Hindlimb muscle (tissue), 1 donor: ENCODE measurements around the gene GJA5. TPM values are rescaled to one million over a fixed set of nuclear protein-coding genes. Genes with fewer than 3 reads are reported as not detected.
"Not testable (repeated sequence)": the region's sequence is repeated elsewhere in the genome, so short reads cannot be mapped to it uniquely, and the experiment has no call there.

ENCODE experiments used
- DNase-seq: peaks from one replicate; pipeline ENCODE4 v3.0.0-alpha.2; 2013
- polyA plus RNA-seq: library from polyadenylated mRNA; unstranded; fragments of 120-200 nt; gene quantifications from one replicate; pipeline ENCODE4 v1.2.1, GENCODE V29; 2013; ENCODE audit not compliant: insufficient read length

The GJA5 gene
- polyA plus RNA-seq, 1 donor: 16.6 TPM

GRCh38 chr1:147762233-147763024, 2.0 kb upstream of the GJA5 start:
- no peak for DNase-seq

DNA sequence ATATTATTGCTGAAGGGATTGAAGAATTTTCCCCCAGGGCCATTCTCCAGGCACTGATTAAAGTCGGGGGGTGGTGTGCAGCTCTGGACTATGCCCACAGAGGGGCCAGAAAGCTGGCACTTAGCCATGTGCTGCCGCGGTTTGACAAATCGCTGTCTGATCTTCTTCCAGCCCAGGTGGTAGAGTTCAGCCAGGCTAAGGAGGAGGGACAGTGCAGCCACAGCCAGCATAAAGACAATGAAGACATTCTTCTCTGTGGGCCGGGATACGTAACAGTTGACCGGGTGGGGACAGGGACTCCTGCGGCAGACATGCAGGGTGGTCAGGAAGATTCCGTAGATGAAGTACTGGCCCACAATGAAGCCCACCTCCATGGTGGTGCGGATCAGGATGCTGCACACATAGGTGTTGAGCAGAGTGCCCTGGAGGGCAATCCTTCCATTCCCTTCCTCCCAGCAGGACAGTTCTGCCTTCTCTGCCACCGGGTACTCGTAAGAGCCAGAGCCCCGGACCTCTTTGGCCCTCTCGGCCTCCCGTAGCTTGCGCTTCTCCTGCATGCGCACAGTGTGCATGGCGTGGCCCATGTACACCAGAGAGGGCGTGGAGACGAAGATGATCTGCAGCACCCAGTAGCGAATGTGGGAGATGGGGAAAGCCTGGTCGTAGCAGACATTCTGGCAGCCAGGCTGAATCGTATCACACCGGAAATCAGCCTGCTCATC, 1.9 kb downstream of the GJA5 start:
- no peak for DNase-seq

DNA sequence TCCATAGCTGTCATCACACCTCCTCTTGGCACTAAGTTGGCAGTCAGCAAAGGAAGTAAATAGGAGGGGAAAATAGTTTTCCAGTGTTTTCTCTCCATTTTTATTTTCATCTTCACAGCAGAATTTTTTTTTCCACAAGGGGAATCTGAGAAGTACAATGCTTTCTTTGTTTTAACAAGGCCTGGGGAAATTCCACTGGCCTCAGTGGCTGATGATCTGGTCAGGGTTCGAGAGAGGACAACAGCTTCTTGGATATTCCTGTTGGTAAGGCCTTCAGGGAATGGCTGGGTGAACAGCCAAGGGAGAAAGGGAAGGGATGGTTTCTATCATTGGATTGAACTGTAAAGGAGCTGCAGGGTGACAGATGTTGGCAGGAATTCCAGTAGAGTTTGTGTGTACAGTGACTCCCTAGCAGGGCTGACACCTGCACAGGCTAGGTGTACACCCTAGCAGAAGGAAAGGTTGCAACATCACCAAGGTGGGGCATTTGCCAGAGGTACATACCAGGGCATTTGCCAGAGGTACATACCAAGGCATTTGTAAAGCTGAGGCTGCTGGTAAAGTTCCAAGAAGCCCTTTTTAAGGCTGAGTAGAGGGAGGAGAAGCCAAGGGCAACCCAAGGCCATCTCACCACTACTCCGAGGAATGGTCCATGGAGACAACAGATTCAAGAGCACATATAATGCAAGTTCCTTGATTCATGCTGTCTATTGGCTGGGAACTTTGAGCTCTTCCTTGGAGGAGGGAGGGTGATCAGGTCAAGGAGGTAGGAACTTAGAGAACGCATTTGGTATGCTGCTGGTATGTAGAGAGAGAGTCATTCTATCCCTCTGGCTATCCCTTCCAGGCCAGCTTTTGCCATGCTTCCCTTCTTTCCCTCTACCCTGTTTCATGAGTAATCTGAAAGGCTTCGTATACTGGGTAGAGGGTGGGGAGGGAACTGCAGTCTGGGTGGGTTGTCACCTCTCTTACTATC, 3.1 kb downstream of the GJA5 start:
- DNase-seq: no peak

- DNase-seq: no peak
Measured at GRCh38 chr1:147756341-147756740, 4.1 kb downstream of the GJA5 start.

- DNase-seq: no peak
Measured at GRCh38 chr1:147754661-147755060, 5.7 kb downstream of the GJA5 start.

- no peak for DNase-seq
Measured at GRCh38 chr1:147753081-147753480, 7.3 kb downstream of the GJA5 start.

DNA sequence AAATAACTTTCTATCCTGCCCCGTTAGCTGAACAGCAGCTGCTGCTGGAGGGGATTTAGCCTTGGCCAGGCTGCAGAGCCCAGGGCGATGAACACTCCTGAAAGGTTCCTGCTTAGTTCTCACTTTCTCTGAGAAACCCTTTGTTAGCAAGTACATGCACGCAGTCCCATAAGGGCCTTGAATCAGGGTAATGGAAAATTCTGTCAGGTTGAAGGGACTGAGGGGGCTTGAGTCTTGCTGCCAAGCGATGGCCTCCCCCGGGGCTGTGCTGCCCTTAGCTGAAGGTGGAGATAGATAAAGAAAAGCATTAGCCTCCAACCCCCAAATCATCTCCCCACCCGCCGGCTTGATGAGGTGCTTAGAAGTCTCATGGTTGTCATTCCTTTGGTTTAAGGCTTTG, 7.9 kb downstream of the GJA5 start:
- DNase-seq: no peak

- DNase-seq: no peak
Measured at GRCh38 chr1:147751346-147751745, 9.1 kb downstream of the GJA5 start.

DNA sequence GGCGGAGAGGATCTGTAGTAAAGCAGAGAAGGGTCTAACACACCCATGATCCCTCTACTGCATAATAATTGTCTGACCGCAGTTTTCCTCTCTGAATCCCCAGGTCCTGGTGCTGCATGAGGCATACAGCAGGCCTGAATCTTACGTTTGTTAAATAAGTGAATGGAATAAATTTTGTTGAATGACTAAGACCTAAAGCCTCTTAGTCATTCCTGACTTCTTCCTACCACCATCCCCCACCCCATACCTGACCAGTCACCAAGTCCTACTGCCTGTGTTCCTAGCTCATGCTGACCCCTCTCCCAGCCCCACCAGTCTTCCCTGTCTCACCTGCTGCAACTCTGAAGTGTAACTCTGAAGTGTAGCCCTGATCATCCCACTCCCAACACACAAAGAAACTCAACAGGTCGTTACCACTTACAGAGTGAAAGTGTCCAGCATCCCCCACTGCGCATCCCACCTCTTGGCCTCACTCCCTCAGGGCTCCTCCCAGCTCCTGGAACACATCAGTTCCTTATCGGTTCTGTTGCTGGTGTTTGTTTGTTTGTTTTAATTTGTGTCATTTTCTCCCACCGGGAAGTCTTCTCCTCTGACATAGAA, 9.7 kb downstream of the GJA5 start:
- DNase-seq: no peak

GRCh38 chr1:147749792-147750191, 10.6 kb downstream of the GJA5 start:
- DNase-seq: no peak

DNA sequence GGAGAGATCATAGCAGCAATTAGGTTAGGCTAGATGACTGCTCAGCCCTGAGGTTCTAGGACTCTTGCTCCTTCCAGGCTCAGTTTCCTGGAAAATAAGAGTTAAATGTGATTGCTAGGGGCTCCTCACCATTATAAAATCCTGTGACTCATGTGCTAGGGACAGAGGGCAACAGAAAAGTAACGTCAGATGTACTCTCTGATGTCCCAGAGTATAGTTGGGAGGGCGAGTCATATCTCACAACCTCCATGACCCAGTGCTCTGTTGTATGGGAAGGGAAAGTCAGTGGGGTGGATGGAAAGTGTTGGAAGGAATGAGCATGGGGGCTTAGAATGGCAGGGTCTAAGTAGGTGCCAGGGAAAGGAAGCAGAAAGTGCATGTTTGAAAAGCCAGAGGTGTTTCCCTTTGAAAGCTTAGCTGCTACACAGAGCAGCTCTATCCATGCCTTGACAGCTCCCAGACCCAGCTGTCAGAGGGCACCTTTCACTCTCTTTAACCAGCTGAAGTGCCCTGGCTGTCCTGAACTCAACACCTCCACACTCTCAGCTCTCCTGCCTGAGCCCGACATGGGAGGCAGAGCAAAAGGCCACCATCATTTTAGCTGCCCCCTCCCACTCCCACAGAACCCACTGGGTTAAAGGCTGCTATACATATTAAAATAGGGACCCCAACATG, 11.6 kb downstream of the GJA5 start:
- no peak for DNase-seq

- DNase-seq: no peak
Measured at GRCh38 chr1:147747966-147748365, 12.4 kb downstream of the GJA5 start.

DNA sequence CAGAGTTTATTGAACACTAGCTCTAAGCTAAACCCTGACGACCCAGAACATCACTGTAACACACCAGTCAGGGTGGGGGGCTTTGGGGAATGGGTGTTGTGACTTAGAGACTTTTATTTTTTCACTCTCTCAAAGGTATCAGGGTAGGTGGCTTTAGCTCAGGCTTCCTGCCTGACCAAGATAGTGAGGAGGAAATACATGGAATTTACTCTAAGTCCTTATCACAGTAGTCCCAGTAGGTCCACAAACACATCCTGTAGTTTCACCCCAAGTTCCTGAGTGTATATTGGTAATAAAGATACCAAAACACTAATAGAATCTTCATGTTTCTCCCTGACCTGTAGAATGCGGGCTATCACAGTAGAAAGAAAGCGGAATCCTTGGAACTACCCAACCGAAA, 15.1 kb downstream of the GJA5 start:
- DNase-seq: no peak

DNA sequence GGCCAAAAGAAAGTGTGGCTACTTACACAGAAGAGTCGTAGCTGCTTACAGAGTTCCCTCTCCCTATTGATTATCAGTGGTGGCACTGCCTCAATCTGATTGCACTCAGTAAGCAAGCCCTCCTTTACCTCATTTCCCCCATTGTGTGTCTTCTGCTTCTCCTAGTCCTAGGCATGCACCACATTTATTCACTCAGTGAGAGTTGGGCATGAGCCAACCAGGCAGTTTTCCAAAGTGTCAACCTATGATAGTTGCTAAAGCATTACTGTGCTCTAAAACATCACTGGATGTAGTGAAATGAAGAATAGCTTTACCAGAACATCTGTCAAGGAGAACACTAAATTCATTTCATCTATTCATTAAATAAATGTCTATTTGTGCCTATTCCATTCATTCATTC, 19.3 kb downstream of the GJA5 start:
- DNase-seq: no peak

DNA sequence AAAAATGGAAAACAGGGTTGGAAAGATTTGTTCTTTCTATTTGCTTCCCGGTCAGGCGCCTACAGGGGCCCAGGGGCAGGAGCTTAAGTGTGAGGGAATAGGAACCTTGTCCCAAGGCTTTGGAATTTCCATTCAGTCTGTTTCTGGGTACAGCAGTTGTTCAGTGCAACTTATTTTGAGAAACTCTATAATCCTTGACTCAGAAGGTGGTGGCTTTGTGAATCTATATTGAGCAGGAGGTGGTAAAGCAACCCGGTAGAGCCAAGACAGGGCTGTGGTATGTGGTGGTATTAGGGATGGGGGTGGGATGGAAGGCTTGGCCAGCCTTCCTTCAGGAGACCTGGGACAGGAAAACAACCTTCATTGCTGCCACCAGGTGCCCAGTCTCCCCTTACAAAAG, 20.0 kb downstream of the GJA5 start:
- no peak for DNase-seq

DNA sequence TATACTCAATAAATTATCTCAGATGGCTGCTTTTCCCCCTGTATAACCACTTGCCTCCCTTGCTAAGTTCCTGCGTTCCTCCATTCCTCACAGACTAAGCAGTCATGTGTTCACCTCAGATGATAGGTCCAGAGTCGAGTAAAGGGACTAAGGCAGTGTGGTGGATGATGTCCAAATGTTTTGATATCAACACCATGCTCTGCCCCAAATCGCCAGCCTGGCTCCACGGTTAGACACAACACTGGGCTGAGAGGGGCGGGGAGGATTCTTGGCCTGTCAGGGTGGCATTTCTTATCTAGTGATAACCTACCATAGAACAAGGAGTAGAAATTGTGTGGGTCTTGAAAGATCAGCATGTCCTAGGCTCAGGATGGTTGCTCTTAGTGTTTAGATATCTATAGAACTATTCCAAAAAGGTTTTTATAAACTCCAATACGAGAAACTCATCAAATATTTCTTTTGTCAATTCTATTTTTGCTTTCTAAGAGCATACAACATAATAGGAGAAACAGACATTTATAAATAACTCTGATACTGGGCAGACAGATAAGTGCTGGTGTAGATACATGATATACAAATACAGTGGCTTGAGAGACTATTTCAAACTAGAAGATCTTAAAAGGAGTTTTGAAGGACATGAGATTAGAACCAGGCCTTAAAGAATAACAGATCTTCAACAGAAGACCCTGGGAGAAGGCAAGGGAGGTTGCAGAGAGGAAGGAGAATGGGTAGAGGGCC, 21.5 kb downstream of the GJA5 start:
- no peak for DNase-seq

DNA sequence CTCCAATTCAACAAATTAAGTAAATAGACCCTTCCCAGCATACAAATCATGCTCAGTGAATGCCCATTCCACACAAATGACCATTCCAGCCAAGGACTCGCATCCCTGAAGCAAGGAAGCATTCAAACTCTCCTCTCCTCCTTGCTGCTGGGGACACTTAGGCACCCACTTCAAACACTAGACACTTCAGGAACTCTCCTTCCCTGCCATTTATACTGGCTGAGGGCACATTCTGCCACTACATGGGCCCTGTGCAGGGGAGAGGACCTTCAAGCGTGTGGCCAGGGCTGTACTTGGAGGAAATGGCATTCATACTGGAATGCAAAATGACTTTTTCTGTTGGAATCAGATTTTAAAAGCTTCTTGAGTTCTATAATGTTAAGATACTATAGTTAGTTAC, 22.3 kb downstream of the GJA5 start:
- DNase-seq: no peak

GRCh38 chr1:147736883-147737282, 23.5 kb downstream of the GJA5 start:
- DNase-seq: no peak

- DNase-seq: no peak
Measured at GRCh38 chr1:147735423-147735822, 25.0 kb downstream of the GJA5 start.

DNA sequence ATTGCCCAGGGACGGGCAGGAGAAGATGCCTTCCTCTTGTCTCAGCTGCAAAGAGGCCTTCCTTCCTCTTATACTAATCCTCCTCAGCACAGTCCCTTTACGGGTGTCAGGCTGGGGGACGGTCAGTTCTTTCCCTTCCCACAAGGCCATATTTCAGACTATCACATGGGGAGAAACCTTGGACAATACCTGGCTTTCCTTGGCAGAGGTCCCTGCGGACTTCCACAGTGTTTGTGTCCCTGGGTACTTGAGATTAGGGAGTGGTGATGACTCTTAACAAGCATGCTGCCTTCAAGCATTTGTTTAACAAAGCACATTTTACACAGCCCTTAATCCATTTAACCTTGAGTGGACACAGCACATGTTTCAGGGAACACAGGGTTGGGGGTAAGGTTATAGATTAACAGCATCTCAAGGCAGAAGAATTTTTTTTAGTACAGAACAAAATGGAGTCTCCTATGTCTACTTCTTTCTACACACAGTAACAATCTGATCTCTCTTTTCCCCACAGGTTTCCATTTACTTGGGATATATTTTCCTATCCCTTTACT, 26.0 kb downstream of the GJA5 start:
- not testable (repeated sequence) for DNase-seq

DNA sequence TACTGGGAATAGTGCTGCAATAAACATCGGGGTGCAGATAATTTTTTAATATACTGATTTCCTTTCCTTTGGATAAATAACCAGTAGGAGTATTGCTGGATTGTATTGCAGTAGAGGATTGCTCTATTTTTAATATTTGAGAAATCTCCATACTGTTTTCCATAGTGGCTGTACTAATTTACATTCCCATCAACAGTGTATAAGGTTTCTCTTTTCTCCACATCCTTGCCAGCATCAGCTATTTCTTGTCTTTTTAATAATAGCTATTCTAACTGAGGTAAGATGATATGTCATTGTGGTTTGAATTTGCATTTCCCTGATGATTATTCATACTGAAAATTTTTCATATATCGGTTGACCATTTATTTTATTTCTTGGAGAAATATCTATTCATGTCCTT, 31.1 kb downstream of the GJA5 start:
- DNase-seq: no peak
